ENCODE measurements around the gene DOC2A.

Gene DOC2A

DNA sequence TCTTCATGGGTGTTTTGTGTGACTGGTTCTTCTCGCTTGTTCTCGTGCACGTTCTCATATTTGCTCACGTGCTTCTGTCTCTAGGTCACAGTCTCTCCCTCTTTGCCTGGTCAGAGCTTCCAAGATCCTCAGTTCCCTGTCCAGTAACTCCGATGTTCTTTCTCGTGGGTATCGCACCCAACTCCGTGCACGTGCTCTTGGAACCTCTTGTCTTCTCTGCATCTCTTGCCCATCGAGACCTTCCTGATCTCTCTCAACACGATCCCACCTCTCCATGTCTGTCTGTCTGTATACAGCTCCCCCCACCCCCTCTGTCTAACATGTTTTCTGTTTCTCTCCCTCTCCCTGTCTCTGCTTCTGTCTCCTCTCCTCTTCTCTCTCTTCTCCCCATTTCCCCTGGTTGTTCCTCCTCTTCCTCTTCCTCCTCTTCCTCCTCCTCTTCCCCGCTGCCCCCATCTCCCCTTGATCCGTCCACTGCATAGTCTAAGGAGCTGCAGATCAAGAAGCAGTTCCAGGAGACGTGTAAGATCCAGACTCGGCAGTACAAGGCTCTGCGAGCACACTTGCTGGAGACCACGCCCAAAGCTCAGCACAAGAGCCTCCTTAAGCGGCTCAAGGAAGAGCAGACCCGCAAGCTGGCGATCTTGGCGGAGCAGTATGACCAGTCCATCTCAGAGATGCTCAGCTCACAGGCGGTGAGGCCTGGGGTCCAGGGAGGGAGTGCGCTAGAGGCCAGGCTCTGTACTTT lies 21.5 kb downstream of the DOC2A start:
- no peak for DNase-seq
- Mint-ChIP-seq H3K4me1 (peaks cover 13% of the 10 kb centered on the region), H3K27ac (no peak overlapping the region), H3K9me3 (no peaks in the 10 kb centered on the region), H3K27me3 (no peaks in the 10 kb centered on the region), H3K4me3 (no peak overlapping the region)
- ATAC-seq, result no peak

DNA sequence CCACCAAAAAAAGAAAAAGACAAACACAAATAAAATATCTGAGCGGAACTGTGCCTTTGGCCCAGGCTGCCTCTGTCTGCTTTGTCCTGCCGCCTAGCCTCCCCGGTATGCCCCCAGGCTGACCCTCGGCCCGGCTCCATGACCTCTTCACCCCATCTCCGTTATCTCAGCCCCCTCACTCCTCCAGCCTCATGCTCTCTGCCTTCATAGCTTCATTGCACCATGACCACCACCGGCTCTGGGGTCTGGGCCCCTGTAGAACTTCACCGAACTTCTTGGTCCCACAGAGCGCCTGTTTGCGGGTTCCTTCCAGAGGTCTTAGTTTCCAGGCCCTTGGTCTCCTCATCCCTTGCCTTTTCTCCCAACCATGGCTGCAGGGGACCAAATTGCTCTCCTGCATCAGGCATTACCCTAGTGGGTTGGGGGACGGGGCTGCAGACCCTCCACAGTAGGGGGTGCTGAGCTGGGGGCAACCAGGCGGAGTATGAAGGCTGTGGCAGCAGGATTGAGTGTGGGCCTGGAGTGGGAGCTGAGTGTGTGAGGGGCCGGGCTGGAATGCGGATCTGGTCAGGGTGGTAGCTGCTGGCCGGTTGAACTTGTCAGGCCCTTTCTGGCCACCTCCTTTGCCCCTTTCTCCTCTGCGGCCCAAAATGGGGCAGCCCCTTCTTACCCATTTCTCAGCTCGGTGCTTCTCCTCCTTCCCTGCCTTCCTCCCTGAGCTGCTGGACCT lies 22.3 kb downstream of the DOC2A start:
- Mint-ChIP-seq H3K27ac (no peak overlapping the region), H3K4me1 (peaks cover 5% of the 10 kb centered on the region), H3K9me3 (no peaks in the 10 kb centered on the region), H3K4me3 (no peak overlapping the region), H3K27me3 (no peaks in the 10 kb centered on the region)
- ATAC-seq (no peak), DNase-seq (no peak)

DNA sequence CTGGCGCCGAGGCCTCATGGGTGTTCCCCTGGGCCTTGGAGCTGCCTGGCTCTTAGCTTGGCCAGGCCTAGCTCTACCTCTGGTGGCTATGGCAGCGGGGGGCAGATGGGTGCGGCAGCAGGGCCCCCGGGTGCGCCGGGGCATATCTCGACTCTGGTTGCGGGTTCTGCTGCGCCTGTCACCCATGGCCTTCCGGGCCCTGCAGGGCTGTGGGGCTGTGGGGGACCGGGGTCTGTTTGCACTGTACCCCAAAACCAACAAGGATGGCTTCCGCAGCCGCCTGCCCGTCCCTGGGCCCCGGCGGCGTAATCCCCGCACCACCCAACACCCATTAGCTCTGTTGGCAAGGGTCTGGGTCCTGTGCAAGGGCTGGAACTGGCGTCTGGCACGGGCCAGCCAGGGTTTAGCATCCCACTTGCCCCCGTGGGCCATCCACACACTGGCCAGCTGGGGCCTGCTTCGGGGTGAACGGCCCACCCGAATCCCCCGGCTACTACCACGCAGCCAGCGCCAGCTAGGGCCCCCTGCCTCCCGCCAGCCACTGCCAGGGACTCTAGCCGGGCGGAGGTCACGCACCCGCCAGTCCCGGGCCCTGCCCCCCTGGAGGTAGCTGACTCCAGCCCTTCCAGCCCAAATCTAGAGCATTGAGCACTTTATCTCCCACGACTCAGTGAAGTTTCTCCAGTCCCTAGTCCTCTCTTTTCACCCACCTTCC lies 23.3 kb downstream of the DOC2A start:
- Mint-ChIP-seq H3K27ac (no peak overlapping the region), H3K9me3 (no peaks in the 10 kb centered on the region), H3K4me1 (peaks cover 1% of the 10 kb centered on the region), H3K27me3 (no peaks in the 10 kb centered on the region), H3K4me3 (no peak overlapping the region)
- no peak for ATAC-seq
- no peak for DNase-seq

DNA sequence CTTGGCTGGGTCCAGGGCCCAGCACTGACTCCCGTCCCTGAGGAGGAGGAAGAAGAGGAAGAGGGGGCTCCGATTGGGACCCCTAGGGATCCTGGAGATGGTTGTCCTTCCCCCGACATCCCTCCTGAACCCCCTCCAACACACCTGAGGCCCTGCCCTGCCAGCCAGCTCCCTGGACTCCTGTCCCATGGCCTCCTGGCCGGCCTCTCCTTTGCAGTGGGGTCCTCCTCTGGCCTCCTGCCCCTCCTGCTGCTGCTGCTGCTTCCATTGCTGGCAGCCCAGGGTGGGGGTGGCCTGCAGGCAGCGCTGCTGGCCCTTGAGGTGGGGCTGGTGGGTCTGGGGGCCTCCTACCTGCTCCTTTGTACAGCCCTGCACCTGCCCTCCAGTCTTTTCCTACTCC lies 23.9 kb downstream of the DOC2A start:
- DNase-seq, result no peak
- Mint-ChIP-seq H3K4me1 (no peaks in the 10 kb centered on the region), H3K9me3 (no peaks in the 10 kb centered on the region), H3K27ac (peak overlapping the region; percentile 10 to 34), H3K4me3 (no peak overlapping the region), H3K27me3 (no peaks in the 10 kb centered on the region)
- ATAC-seq, result no peak

DNA sequence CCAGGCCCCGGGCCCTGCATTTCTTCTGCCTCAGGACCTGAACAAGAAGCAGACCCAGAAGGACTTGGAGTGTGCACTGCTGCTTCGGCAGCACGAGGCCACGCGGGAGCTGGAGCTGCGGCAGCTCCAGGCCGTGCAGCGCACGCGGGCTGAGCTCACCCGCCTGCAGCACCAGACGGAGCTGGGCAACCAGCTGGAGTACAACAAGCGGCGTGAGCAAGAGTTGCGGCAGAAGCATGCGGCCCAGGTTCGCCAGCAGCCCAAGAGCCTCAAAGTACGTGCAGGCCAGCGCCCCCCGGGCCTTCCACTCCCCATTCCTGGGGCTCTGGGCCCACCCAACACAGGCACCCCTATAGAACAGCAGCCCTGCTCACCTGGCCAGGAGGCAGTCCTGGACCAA lies 24.6 kb downstream of the DOC2A start:
- ATAC-seq (no peak), DNase-seq (no peak)
- H3K27ac Mint-ChIP-seq, result peak overlapping the region in 1 of 2 donors; percentile 23
- no peaks in the 10 kb centered on the region for H3K27me3 Mint-ChIP-seq
- no peaks in the 10 kb centered on the region for H3K4me1 Mint-ChIP-seq
- H3K4me3 Mint-ChIP-seq, result no peak overlapping the region
- H3K9me3 Mint-ChIP-seq, result no peaks in the 10 kb centered on the region

DNA sequence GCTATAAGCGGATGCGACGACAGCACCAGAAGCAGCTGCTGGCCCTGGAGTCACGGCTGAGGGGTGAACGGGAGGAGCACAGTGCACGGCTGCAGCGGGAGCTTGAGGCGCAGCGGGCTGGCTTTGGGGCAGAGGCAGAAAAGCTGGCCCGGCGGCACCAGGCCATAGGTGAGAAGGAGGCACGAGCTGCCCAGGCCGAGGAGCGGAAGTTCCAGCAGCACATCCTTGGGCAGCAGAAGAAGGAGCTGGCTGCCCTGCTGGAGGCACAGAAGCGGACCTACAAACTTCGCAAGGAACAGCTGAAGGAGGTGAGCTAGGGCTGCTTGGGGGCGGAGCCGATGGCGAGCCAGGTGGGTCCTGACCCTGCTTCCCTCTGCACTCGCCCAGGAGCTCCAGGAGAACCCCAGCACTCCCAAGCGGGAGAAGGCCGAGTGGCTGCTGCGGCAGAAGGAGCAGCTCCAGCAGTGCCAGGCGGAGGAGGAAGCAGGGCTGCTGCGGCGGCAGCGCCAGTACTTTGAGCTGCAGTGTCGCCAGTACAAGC lies 25.5 kb downstream of the DOC2A start:
- Mint-ChIP-seq H3K27ac (no peak overlapping the region), H3K9me3 (no peaks in the 10 kb centered on the region), H3K4me3 (no peak overlapping the region), H3K4me1 (no peaks in the 10 kb centered on the region), H3K27me3 (no peaks in the 10 kb centered on the region)
- no peak for DNase-seq
- ATAC-seq, result no peak

DNA sequence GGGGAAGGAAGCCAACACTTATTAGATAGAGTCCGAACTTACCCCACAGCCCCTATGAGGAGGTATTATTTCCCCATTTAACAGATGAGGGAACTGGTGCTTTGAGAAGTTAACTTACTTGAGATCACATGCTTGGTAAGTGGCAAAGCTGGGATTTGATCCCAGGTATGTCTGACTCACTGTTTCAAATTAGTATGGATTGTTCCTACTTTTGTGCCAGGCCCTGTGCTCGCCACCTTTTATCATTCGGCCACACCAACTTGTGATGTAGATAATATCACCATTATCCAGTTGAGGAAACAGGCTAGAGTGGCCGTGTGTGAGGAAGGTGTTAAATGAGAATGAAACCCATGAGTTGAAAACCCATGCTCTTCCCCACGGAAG lies 26.1 kb downstream of the DOC2A start:
- no peaks in the 10 kb centered on the region for H3K27me3 Mint-ChIP-seq
- H3K4me1 Mint-ChIP-seq, result no peaks in the 10 kb centered on the region
- H3K9me3 Mint-ChIP-seq, result no peaks in the 10 kb centered on the region
- ATAC-seq (no peak), DNase-seq (no peak)
- no peak overlapping the region for H3K27ac Mint-ChIP-seq
- H3K4me3 Mint-ChIP-seq, result no peak overlapping the region

DNA sequence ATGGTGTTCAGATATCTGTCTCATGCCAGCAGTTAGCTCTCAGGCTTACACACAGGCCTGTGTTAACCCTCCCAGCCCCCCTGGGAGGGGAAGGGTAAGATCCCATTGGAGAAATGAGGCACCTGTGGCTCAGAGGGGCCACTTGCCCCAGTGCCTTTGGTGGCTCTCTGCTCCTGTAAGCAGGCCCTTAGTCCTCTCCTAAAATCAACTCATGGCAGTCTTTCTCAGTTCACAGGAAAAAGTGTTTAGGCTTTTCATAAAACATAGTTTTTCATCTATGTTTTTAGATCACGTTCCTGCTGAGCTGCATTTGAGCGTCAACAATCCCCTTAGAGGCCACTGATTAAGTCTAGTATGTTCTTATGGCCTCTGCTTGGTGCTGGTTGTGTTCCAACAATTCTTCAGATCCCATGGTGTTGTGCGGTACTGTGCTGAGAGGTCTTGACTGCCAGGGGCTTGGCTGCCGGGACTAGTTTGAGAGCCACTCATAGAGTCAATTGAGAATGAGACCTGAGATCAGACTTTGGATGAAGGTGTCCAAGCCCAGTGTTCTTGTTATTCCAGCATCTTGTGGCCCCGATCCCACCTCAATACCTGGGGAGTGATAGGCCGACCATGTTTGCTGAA lies 26.6 kb downstream of the DOC2A start:
- DNase-seq, result no peak
- H3K4me1 Mint-ChIP-seq, result no peaks in the 10 kb centered on the region
- H3K9me3 Mint-ChIP-seq, result no peaks in the 10 kb centered on the region
- H3K27ac Mint-ChIP-seq, result no peak overlapping the region
- H3K4me3 Mint-ChIP-seq, result no peak overlapping the region
- no peaks in the 10 kb centered on the region for H3K27me3 Mint-ChIP-seq
- ATAC-seq, result no peak

DNA sequence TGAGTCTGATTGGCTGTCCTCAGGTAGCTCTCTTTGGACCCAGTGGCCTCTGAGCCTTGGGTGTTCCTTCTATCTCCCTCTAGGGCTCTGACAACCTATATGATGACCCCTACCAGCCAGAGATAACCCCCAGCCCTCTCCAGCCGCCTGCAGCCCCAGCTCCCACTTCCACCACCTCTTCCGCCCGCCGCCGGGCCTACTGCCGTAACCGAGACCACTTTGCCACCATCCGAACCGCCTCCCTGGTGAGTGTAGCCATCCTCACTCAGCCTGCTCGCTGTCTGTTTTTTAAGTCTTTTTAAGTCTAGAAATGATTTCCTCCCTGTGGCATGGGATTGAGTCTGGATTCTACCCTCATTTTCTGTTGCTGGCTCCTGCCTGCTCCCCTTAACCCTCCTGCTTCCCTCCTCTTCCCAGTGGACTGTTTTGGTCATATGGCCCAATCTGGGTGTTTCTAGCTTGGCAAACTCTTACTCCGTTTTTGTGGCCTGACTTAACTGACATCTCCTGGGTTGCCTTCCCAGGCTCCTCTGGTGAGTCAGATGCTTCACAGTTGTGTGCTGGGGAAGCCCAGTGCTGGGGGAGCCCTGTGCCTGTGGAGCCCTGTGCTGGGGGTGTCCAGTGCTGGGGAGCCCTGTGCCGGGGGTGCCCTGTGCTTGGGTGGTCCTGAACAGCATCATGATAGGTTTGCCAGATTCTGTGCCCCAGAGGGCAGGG lies 27.2 kb downstream of the DOC2A start:
- no peak for DNase-seq
- H3K9me3 Mint-ChIP-seq, result no peaks in the 10 kb centered on the region

DNA sequence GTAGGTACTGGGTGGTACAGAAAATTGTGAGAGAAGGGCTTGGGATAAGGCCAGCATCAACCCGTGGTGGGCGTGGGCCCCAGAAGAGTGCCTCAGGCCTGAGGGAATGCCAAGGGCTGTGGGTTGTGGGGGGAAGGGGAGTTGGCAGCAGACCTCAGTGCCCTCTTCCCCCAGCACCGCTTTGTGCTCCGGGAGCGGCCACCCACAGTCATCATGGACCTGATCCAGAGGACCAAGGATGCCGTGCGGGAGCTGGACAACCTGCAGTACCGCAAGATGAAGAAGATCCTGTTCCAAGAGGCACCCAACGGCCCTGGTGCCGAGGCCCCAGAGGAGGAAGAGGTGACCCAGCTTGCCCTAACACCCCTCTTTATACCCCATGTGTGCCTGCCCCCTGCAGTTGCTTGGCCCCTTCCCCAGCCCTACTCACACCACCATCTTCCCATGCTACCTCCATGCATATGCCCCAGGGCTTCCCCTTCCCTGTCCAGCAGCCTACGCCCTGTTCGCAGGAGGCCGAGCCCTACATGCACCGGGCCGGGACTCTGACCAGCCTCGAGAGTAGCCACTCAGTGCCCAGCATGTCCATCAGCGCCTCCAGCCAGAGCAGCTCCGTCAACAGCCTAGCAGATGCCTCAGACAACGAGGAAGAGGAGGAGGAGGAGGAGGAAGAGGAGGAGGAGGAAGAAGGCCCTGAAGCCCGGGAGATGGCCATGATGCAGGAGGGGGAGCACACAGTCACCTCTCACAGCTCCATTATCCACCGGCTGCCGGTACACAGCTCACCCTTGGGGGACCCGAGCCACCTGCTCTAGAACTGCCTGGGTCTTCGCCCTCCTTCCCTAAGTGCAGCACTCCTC lies 28.0 kb downstream of the DOC2A start:
- ATAC-seq, result no peak
- DNase-seq, result no peak
- Mint-ChIP-seq H3K27me3 (no peaks in the 10 kb centered on the region), H3K4me1 (no peaks in the 10 kb centered on the region), H3K4me3 (no peak overlapping the region), H3K9me3 (no peaks in the 10 kb centered on the region), H3K27ac (no peak overlapping the region)

More for the DNA sequence above, 27.2 kb downstream of the DOC2A start:
- H3K4me1 Mint-ChIP-seq, result no peaks in the 10 kb centered on the region
- ATAC-seq, result no peak
- H3K4me3 Mint-ChIP-seq, result no peak overlapping the region
- peak overlapping the region; percentile 65 to 69 for H3K27ac Mint-ChIP-seq
- H3K27me3 Mint-ChIP-seq, result no peaks in the 10 kb centered on the region

DNA sequence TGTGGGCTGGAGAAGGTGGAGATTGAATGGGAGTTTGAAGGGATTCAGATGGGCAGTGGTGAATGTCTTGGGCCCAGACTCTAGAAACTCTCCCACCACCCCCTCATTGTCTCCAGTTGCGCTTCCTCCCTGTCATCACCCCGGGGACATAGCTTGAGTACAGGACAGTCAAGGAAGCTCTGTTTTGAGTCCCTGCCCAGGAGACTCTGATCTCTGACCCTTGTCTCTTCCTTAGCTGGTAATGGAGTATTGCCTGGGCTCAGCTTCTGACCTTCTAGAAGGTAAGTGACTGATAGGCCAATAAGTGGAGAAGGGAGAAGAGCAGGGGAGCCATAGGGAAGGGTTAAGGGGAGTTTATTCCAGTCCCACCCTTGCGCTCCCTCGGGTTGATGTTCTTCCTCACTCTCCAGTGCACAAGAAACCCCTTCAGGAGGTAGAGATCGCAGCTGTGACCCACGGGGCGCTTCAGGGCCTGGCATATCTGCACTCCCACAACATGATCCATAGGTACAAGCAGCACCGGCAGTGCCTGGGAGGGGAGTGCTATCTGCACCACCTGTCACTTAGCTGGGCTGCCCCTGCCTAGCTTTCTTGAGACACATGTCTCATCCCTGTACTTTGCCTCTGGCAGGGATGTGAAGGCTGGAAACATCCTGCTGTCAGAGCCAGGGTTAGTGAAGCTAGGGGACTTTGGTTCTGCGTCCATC lies 32.1 kb downstream of the DOC2A start:
- DNase-seq, result no peak
- Mint-ChIP-seq H3K27me3 (no peaks in the 10 kb centered on the region), H3K4me1 (peaks cover 33% of the 10 kb centered on the region), H3K9me3 (no peaks in the 10 kb centered on the region), H3K27ac (peak overlapping the region; percentile 49 to 77), H3K4me3 (no peak overlapping the region)
- no peak for ATAC-seq

DNA sequence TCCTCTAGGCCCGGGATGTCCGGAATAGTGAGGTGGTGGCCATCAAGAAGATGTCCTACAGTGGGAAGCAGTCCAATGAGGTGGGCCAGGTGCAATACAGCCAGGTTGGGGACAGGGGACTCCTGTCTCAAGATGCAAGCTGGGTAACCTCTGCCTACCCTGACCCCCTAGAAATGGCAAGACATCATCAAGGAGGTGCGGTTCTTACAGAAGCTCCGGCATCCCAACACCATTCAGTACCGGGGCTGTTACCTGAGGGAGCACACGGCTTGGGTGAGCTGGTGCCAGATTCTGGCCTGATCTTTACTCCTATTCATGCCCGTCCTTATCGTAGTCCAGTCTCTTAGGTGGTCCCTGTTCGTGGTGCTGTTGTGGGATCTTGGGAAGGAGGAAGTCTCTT lies 32.7 kb downstream of the DOC2A start:
- Mint-ChIP-seq H3K4me1 (peaks cover 39% of the 10 kb centered on the region), H3K27me3 (no peaks in the 10 kb centered on the region), H3K27ac (no peak overlapping the region), H3K9me3 (peaks cover 4 to 5% of the 10 kb centered on the region in 2 donors), H3K4me3 (no peak overlapping the region)
- no peak for DNase-seq
- ATAC-seq, result no peak

DNA sequence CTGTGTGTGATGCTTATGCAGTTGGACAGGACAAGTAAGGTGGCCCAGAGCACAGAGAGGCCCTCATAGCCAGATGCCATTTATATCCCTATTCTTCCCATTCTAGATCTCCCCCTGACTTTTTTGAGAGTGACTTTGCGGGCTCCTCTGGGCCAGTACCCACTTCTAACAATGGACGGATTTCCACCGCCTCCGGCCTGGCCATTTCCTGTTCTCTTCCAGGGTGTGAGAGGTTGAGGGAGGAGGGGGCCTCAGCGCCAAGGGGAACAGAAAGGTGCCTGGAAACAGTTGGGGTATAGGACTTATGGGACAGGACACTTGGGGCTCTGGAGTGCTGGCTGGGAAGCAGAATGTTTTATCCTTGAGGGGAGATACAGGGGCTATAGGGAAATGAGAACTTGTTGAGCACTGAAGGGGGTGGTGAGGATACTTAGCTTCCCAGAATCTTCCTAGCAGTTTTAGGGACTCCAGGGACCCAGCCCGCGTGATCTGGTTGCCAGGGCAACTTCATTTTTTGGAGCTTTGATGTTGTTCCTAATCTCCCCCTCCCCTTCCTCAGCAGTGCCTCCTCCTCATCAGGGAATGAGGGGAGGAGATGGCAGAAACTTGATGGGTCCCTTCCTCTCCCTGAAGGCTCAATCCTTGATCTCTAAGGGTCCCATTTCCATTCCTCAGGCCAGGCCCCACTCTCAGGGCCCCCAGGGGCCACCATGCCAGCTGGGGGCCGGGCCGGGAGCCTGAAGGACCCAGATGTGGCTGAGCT lies 33.6 kb downstream of the DOC2A start:
- ATAC-seq (no peak), DNase-seq (no peak)
- Mint-ChIP-seq H3K9me3 (peaks cover 8 to 9% of the 10 kb centered on the region in 2 donors), H3K27ac (peak overlapping the region in 1 of 2 donors; percentile 36), H3K27me3 (no peaks in the 10 kb centered on the region), H3K4me1 (peaks cover 43% of the 10 kb centered on the region), H3K4me3 (no peak overlapping the region)

All from stimulated activated naive CD8-positive, alpha-beta T cell treated with anti-CD3 and anti-CD28 coated beads, Interleukin-15, amount 100 ng/mL, for 72 hours (primary cell).